ENCODE measurements around the gene TSPAN6. TPM values are rescaled to one million over a fixed set of nuclear protein-coding genes. Genes with fewer than 3 reads are reported as not detected.

Gene TSPAN6
- total RNA-seq, 1 donor from 2014 or later = 4.6 TPM

GRCh38 chrX:100680756-100681155, 44.1 kb upstream of the TSPAN6 start:
- no peak overlapping the region for H3K27ac ChIP-seq (replicated peaks)
- no peaks in the 10 kb centered on the region for H3K9me3 ChIP-seq (replicated peaks)
- DNase-seq = no peak
- no peaks in the 10 kb centered on the region for H3K4me1 ChIP-seq
- no peak overlapping the region for H3K4me3 ChIP-seq
- no peaks in the 10 kb centered on the region for H3K36me3 ChIP-seq
- TF ChIP-seq, protein P1, sequence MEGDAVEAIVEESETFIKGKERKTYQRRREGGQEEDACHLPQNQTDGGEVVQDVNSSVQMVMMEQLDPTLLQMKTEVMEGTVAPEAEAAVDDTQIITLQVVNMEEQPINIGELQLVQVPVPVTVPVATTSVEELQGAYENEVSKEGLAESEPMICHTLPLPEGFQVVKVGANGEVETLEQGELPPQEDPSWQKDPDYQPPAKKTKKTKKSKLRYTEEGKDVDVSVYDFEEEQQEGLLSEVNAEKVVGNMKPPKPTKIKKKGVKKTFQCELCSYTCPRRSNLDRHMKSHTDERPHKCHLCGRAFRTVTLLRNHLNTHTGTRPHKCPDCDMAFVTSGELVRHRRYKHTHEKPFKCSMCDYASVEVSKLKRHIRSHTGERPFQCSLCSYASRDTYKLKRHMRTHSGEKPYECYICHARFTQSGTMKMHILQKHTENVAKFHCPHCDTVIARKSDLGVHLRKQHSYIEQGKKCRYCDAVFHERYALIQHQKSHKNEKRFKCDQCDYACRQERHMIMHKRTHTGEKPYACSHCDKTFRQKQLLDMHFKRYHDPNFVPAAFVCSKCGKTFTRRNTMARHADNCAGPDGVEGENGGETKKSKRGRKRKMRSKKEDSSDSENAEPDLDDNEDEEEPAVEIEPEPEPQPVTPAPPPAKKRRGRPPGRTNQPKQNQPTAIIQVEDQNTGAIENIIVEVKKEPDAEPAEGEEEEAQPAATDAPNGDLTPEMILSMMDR (IDR thresholded peaks at IDR 0.05; ENCODE audit: borderline replicate concordance) = no peak
- intact Hi-C loops (cut with micrococcal nuclease) = no loop called here
- H3K27me3 ChIP-seq (ENCODE audit: low read depth) = no peaks in the 10 kb centered on the region

GRCh38 chrX:100677611-100678181, 41.1 kb upstream of the TSPAN6 start:
- intact Hi-C loops (cut with micrococcal nuclease) = no loop called here
- H3K9me3 ChIP-seq (replicated peaks) = no peaks in the 10 kb centered on the region
- peaks cover 7% of the 10 kb centered on the region for H3K4me1 ChIP-seq
- DNase-seq = no peak
- no peaks in the 10 kb centered on the region for H3K27me3 ChIP-seq (ENCODE audit: low read depth)
- H3K27ac ChIP-seq (replicated peaks) = no peak overlapping the region
- TF ChIP-seq, protein P1 (IDR thresholded peaks at IDR 0.05; ENCODE audit: borderline replicate concordance) = no peak
- no peaks in the 10 kb centered on the region for H3K36me3 ChIP-seq
- H3K4me3 ChIP-seq = no peak overlapping the region

GRCh38 chrX:100674705-100675104, 38.1 kb upstream of the TSPAN6 start:
- Histone ChIP-seq H3K4me3 (no peak overlapping the region), H3K27me3 (ENCODE audit: low read depth) (no peaks in the 10 kb centered on the region), H3K4me1 (peaks cover 7% of the 10 kb centered on the region), H3K27ac (replicated peaks) (no peak overlapping the region), H3K9me3 (replicated peaks) (no peaks in the 10 kb centered on the region), H3K36me3 (no peaks in the 10 kb centered on the region)
- intact Hi-C loops (cut with micrococcal nuclease) = no loop called here
- TF ChIP-seq, protein P1 (IDR thresholded peaks at IDR 0.05; ENCODE audit: borderline replicate concordance) = no peak
- DNase-seq = no peak

- H3K36me3 ChIP-seq = no peaks in the 10 kb centered on the region
- H3K27ac ChIP-seq (replicated peaks) = no peak overlapping the region
- H3K9me3 ChIP-seq (replicated peaks) = no peaks in the 10 kb centered on the region
- DNase-seq = no peak
- peaks cover 7% of the 10 kb centered on the region for H3K4me1 ChIP-seq
- H3K27me3 ChIP-seq (ENCODE audit: low read depth) = no peaks in the 10 kb centered on the region
- intact Hi-C loops (cut with micrococcal nuclease) = no loop called here
- no peak overlapping the region for H3K4me3 ChIP-seq
- TF ChIP-seq, protein P1 (IDR thresholded peaks at IDR 0.05; ENCODE audit: borderline replicate concordance) = no peak
These were observed 36.9 kb upstream of the TSPAN6 start for GRCh38 chrX:100673397-100673953.

GRCh38 chrX:100672966-100673365, 36.4 kb upstream of the TSPAN6 start:
- no peak overlapping the region for H3K27ac ChIP-seq (replicated peaks)
- H3K4me3 ChIP-seq = no peak overlapping the region
- H3K36me3 ChIP-seq = no peaks in the 10 kb centered on the region
- TF ChIP-seq, protein P1 (IDR thresholded peaks at IDR 0.05; ENCODE audit: borderline replicate concordance) = no peak
- intact Hi-C loops (cut with micrococcal nuclease) = no loop called here
- H3K27me3 ChIP-seq (ENCODE audit: low read depth) = no peaks in the 10 kb centered on the region
- no peaks in the 10 kb centered on the region for H3K9me3 ChIP-seq (replicated peaks)
- H3K4me1 ChIP-seq = peaks cover 7% of the 10 kb centered on the region
- no peak for DNase-seq

Measured in left ventricle myocardium inferior (tissue), 1 donor.